GM18502 (cell line): ENCODE measurements around the gene HMX3.

ENCODE experiments used
- ATAC-seq: cut with Tn5 transposase; IDR thresholded peaks from one replicate; pipeline ENCODE4 v1.9.1; 2021; ENCODE audit warnings: mild to moderate bottlenecking; ENCODE audit not compliant: unreplicated experiment, poor library complexity

Gene HMX3

DNA sequence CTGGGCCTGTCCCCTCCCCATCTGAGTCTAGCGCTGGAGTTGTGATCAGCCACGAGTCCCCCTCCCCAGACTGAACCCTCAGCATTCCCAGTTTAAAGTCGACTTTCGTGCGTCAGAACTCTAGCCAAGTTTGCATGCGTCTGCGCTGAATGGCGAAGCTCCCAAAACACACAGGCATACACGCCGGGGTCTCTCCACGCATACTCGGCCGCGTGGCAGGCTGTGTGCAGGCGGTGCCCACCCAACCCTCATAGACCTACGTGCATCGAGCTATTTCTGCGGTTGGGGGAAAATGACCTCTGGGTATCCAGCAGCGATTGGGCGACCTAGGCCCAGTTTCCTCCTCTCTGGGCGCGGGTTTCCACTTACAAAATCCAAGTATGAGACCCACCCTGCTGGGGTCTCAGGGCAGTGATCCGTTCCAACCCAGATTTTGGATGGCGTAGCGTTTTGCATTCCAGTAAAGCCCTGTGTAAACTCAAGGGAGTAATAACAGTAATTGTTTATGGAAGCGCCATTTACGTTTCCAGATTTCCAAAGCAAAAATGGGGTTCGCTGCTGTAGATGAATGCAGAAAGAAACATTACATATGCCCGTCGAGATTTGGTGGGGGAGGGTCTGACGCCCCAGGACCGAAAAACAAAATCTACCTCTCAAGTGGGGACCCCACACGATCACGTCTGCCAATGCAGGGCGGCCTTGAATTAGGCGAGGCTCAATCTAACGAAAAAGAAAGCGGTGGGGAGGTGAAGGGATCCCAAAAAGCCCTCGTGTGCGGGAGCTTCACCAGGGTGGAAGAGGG is 2.0 kb upstream of the HMX3 start:
- no peak for ATAC-seq

DNA sequence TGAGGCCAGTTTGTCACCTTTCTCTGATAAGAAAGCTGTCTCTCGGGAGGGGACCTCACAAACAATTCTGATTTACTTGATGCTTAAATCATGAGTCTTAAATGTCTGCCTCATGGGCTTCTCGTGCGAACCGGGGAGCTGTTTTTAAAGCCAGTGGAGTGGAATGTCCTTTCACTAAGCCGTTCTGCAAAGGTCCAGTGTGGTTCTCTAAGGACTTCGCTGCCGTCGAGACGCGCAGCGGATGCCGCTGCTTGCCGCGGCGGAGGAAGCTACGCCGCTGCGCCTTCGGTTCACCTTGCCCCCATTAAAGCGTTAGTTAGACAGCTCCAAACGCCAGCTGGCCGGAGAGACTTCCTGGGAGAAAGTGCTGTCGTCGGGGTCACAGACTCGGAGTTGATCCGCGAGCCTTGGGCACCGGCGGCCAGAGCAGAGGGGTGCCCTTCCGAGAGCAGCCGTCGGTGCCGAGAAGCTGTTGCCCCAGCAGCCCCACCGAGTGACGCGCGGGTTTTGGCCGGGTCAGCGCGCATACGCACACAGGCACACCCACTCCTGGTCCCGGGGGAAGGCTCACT is 1.3 kb upstream of the HMX3 start:
- ATAC-seq: no peak

DNA sequence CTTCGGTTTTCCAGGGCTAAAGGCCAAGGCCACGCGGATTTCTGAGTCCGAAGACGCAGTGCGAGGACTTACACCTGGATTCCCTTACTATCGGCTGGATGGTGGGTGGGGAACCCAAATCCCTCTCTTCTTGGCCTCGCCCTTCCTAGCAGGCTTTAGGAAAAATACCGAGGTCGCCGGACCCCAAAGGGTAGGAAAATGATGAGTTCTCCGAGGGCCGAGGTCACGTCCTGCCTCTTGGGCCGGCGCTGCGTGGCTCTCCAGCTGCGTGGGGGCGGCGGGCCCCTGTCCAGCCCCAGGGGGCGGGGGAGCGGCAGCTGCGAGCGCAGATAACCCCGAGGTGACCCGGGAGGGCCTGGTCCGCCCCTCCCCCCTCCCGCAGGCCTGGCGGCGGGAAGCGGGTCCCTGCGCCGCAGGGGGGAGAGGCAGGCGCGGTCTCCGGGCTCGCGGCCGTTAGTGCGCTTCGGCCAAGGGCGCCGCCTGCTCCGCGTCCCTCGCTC is 805 bp upstream of the HMX3 start:
- no peak for ATAC-seq

DNA sequence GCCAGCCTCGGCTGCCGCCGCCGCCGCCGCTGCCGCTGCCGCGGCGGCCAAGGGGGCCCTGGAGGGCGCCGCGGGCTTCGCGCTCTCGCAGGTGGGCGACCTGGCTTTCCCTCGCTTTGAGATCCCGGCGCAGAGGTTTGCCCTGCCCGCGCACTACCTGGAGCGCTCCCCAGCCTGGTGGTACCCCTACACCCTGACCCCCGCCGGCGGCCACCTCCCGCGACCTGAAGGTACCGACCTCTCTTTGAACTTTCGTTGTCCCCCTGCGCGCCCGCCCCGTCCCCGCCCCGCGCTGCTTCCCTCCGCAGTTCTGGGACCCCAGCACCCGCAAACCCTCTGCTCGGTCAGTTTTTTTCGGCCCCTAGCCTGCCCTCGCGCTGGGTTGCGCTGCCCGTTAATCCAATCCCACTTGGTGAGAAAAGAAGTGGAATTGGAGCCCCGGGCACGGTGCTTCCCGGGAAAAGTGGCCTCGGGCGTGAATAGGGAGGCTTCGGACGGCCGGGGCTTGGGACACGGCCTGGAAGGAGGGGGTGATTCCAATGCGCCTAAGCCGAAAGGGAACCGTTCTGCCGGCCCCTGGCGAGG is 543 bp downstream of the HMX3 start:
- ATAC-seq: no peak

DNA sequence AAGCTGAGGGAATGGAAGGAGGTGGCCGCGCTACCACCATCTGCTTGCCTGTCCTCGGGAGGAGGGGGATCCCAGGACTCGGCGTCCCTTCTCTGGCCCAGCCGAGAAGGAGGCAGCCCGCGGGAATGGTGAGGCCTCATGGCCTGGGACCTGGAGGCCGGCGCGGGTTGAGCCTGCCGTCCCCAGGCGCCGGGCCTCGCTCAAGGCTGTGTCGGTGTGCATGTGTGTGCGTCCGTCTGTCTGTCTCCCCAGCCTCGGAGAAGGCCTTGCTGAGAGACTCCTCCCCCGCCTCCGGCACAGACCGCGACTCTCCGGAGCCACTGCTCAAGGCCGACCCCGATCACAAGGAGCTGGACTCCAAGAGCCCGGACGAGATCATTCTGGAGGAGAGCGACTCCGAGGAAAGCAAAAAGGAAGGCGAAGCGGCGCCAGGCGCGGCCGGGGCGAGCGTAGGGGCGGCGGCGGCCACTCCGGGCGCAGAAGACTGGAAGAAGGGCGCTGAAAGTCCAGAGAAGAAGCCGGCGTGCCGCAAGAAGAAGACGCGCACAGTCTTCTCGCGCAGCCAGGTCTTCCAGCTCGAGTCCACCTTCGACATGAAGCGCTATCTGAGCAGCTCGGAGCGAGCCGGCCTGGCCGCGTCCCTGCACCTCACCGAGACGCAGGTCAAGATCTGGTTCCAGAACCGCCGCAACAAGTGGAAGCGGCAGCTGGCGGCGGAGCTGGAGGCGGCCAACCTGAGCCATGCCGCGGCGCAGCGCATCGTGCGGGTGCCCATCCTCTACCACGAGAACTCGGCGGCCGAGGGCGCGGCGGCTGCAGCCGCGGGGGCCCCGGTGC is 1.3 kb downstream of the HMX3 start:
- ATAC-seq: no peak

DNA sequence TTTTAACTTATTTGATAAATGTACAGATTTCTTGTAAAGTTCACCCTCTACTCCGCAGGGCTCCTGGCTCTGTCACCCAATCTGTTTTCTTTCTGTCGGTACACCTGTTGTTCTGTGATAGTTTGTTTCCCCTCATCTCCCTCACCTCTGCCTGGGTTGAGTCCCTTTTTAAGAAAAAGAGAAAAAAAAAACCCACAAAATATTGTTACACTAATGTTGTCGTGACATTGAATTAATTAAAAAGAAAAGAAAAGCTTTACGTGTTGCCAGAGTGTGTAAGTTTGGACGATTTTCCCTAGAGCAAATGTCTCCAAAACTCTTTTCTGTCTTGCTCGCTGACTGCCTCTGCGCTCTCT is 3.4 kb downstream of the HMX3 start:
- no peak for ATAC-seq

DNA sequence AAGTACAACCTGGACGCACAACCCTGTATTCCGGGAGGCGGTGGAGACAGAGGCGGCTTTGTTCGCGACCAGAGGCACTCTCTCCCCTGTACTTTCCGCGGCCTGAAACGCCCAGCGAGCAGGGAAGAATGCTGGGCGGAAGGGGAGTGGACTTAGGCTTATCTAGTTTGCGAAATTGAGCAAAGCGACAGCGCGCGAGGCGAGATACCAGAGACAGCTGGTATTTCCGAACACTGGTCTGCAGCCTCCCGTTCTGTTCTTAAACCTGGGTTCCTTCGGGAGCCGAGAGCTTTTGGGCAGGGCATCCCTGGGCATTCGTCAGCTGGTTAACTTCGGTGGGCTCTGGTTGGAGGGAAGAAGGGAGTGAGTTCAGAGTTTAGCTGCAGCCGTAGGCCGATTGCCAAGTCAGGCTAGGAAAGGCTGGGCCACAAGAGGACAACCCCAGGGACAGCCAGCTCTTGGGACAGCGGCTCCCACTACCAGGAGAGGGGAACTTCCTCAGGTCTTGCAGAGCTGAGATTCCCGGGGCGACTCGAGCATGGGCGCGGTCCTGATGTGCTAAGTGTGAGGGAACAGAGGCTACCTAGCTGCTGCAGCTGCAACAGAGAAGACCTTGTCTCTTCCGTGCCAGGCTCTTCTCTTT is 3.9 kb downstream of the HMX3 start:
- ATAC-seq: no peak

DNA sequence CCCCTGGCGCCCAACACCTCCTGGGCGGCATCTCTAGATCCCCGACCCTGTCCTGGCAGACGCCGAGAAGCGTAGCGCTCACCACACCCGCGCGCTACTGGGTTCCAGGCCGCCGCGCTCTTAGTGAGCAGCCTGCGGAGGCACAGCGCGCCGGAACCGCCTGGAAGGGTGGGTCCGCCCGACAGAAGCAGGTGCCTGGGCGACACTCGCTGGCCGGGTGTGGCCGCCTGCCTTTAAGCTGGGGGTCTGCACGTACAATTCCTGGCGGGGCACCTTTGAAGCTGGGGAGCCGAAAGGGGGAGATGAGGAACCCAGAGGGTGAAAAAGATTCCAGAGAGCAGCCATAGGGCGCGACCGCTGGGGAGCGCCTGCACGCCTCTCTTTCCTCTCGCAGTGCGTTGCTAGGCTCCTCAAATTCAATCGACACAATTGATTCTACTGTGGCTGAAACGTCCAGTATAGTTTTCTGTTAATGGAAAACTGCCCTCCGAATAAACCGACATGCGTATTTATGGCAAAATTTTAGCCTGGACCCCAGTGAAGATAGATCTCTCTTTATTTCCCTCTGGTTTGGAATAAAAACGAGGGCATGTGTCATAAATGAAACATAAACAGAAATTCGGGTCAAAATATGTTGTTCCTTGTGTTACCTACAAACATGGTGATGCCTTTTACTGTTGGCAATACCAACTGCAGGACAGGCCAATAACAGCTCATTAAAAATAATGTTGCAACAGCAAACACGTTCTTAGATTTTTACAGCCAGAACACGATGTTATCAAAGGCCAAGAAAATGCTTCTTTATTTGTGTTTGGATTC is 4.6 kb downstream of the HMX3 start:
- ATAC-seq: no peak

DNA sequence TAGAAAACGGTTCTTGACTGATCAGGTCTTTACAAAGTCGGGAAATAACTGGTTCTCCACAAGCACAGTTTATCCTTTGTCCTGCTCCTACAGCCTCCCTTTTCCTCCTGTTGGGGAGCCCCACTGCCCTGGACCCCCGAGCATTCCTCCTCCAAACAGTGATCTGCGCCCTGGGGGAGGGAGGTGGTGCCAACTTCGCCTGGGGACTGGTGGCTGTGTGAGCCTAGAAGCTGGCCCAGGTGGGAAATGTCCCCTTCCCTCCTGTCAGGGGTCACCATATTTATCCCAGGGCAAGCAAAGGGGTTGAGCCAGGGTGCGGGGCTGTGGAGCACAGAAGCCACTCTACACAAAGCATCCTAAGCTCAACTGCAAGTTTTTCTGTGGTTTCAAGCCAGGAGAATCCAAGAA is 5.2 kb downstream of the HMX3 start:
- ATAC-seq: no peak

DNA sequence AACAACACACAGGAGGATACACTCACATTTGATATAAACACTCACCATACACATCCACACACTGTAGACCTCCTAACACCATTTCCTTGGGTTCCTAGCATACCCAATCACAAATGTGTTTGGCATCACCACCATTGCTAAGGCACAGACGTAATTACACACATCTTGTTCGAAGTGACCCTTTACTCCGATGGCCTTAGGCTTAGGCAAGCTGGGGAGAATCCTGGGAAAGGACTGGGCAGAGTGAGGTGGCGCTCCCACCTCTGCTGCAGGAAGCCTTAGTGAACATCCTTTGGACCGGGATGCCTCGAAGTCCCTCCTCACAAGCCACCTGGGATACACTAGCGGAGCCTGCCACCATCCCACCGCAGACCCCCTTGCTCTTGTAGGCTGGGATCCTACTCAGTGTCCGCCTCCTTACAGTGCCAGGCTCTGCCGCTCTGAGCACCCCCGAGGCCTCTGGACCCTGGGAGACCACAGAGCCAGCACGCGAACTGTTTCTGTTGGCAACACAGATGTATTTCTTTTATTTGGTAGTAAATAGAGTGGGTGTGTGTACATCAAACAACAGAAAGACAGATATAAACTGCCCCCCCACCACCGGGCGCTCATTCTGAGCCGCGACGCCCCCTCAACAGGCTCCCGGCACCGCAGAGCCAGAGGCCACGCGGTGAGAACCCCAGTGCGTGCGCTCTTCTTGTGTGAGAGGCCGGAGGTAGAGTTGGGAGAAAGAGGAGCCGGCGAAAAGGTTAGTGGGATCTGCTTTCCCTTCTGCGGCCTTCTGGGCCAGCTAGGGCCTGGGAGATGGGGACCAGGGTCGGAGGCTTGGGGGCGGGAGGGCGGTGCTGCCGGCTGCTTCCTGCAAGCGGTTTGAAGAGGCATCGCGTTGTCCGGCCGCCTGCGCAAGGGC is 6.3 kb downstream of the HMX3 start:
- no peak for ATAC-seq

DNA sequence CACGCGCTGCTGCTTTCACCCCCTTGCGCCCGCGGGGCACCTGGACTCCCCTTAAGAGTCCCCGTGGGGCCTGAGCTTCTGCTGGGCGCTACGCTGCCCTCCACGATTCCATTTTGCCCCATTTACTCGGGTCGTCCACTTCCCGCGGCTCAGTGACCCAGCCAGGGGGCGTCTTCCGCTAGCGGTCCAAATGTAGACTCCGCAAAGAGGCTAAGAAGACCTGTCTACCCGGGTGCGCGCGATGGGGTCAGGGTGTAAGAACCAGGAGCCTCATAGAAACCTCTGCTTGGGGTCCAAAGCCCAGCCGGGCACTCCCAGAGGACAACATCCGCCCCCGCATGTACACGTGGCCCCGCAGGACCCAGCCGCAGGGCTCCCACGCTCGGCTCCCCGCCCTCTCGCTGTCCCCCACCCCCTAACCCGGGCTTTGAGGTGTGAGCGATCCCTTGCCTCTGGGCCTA is 7.0 kb downstream of the HMX3 start:
- no peak for ATAC-seq

DNA sequence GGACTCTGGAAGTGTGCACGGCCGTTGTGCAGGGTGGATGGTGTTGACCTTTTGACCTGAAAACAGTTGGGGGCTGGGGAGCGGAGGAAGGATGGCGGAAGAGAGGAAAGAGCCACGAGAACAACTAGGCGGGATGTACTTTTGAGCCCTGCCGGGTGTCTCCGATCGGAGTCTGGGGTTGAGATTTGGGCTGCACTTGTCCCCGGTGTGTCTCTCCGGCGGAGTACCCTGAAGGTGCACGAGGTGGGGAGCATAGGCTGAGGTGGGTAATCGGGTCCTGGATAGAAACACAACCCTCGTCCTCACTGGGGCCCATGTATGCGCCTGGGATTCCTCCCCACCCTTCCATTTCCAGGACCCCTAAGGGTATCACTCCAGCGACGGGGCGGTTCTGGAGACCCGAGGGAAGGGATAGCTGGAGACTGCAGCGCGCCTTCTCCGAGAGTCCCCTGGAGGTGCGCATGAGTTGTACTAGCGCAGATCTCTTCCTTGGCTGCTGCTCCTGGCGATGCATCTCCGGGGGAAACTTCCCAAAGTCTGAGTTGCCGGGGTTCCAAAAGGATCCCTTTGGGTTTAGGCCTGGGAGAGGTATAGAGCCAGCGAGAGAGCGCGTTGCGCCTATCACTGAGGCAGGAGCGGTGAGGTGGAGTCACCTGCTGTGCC is 7.5 kb downstream of the HMX3 start:
- no peak for ATAC-seq

DNA sequence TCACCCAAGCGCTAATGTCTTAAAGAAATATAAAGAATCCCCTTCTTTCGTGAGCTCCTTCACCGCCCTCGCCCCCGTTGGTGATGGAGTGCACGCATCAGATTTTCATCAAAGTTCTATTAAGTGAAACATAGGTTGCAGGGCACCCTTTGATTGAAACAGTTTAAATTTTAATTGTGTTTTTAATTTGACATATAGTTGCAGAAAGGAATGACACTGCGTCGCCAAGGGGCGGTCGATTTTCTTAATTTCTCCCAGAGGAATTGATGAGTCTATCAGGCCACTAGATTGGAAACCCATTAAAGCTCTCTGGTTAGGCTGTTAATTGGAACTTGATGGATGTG is 8.0 kb downstream of the HMX3 start:
- ATAC-seq: no peak

DNA sequence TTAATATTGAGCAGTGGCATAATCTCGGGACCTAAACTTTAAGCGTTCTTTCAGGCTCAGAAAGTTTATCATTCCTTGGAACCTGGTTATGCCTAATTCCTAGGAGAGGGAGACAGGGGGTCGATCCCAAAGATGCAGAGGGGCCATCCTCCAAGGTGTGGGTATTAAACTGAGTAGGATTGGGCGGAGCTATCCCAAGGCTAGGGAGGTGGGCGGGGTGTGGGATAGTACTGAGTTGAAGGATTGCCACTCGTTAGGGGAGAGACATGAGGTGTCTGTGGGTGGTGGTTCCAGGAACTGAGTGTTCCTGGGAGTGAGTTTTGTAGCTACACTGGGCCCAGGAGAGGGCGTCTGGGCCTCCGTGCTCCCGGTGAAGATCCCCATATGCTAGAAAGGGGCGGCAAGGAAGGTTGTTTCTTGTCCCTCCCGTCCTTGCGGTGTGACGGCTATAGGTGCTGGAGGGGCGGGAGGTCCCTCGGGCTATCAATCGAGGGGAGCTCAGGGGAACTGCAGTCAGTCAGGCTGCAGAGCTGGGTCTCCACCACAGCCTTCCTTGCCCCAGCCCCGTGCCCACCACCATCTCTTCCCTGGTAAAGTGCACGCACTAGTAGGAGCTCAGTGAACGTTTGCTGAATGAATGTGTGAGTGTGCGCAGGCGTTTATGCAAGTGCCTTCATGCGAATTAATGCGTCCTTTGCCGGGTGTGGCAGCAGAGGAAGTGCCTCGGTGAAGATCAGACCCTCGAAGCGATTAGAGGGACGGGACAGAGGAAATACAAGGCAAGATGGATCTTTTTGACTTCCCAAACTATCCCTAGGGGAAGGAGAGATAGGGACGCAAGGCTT is 9.1 kb downstream of the HMX3 start:
- ATAC-seq: no peak

DNA sequence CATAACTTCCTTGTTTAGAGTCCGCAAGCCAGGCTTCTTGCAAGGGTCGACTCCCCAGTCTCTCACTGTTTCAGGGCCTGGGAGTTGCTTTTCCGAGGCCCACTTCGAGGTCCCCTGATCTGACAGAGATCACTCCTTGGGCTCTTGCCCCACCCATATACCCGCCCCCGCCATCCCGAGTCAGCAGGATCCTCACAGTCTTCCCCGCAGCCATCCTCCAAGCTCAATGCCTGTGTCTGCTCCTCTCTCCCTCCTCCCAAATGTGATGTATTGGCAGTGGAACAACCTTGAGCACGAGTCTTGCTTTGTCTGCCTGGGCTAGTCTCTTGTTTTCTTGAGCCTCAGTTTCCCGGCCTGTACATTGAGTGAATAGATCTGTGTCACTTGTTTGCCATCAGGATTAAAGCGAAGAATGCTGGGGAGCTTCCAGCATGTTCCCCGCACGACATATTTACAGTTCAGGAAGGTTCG is 9.8 kb downstream of the HMX3 start:
- ATAC-seq: no peak

DNA sequence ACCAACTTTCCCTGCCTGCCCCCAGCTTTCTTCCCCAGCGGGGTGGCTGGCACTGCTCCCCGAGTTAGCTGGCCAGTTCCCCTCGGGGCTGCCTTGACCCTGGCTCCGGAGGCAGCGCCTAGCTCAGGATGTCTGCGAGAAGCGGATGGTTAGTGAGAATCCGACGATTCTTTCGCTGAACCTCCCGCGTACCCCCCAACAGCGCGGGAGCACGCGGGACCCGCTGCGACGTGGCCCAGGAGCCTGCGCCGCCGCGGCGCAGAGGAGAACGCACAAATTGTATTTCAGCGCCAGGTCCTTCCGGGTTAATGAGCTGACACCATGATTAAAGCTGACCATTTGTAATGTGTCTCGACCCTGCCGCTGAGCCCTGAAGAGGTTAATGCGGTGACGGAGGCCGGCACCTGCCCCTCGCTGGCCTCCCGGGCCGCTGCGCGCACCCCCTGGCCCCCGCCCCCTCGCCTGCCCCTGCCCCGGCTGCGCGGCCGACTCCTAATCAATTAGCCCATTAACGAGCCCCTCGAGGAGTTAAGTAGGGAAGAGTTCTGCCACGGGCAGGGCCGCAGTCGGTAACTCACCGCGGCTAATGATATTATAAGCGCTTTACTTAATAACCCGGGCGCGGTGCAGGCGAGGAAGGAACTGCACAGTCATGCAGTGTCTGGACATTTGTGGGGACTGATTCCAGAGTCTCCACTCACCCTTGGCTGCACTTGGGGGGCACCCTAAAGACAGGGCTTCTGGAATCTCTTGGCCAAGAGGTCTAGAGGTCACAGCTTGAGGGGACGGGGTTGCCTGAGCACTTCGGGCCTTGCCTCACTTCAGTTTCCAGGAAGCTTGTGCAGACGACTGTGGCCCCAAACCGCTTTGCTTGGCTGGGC is 10.5 kb downstream of the HMX3 start:
- ATAC-seq: no peak
